HepG2 (cell line): ENCODE measurements around the gene TMEM239. TPM values are rescaled to one million over a fixed set of nuclear protein-coding genes. Genes with fewer than 3 reads are reported as not detected.

ENCODE experiments used
- ATAC-seq: fragments of 200-7000 bp; cut with Tn5 transposase; 3 replicates; pipeline ENCODE4 v1.9.1; 2020; ENCODE audit warnings: mild to moderate bottlenecking, moderate library complexity
- BruUV-seq: library from RNA; stranded (reverse); fragments of 400-500 nt; replicated peaks from 2 replicates; lab custom pipeline; 2021; lab: Mats Ljungman, UMichigan
- CTCF ChIA-PET: fragments of 300-600 bp; formaldehyde crosslinking; extraction: SDS; loops from one replicate; lab custom pipeline; 2021; ENCODE audit warnings: low total read pairs, inconsistent platforms, low intra/inter-chr PET ratio; lab: Yijun Ruan, JAX
- POLR2A ChIA-PET: fragments of 350-600 bp; sonication (Branson Sonifier 250); formaldehyde crosslinking; loops from one replicate; lab custom pipeline; 2020; ENCODE audit warnings: antibody characterized with exemption, inconsistent platforms; lab: Yijun Ruan, JAX
- DNase-seq: peaks from one replicate; pipeline ENCODE4 v3.0.0-alpha.2; 2015; ENCODE audit warnings: low spot score
- FAIRE-seq: peaks from 3 replicates; lab custom pipeline; 2011; peaks lifted over from hg19 to GRCh38; lab: Jason Lieb, UNC
- H2AFZ ChIP-seq: one replicate; pipeline ENCODE4 v1.6.1; 2011; ENCODE audit warnings: low read length, inconsistent platforms
- H3K27ac ChIP-seq: fragments of 300-600 bp; 3 replicates; pipeline ENCODE4 v1.8.0; 2011; ENCODE audit warnings: mixed run types, mild to moderate bottlenecking, mixed read lengths, low read length, inconsistent platforms; ENCODE audit not compliant: insufficient read depth; ENCODE audit errors: extremely low read length
- H3K27me3 ChIP-seq, 2 experiments: fragments of 200-600 bp in 1 of 2; 2 replicates in 1 of 2; 3 replicates in 1 of 2; pipeline versions ENCODE4 v1.6.0 to v1.8.0; 2011; ENCODE audit warnings: low read length in 2 of 2, mild to moderate bottlenecking in 2 of 2, moderate library complexity in 2 of 2, inconsistent platforms in 1 of 2; ENCODE audit not compliant: insufficient read depth in 2 of 2, control insufficient read depth in 1 of 2
- H3K36me3 ChIP-seq, 2 experiments: fragments of 200-600 bp in 1 of 2; replicated peaks in 1 of 2; 2 replicates in 1 of 2; 3 replicates in 1 of 2; pipeline versions ENCODE4 v1.5.1 to v1.8.0; 2011; ENCODE audit warnings: low read length in 2 of 2, inconsistent platforms in 1 of 2; ENCODE audit not compliant: insufficient read depth in 2 of 2, control insufficient read depth in 1 of 2
- H3K4me1 ChIP-seq: 2 replicates; pipeline ENCODE4 v1.5.1; 2012; ENCODE audit warnings: low read length, inconsistent platforms; ENCODE audit not compliant: insufficient read depth
- H3K4me2 ChIP-seq: 2 replicates; pipeline ENCODE4 v1.6.0; 2011; ENCODE audit warnings: low read depth, low read length, inconsistent platforms
- H3K4me3 ChIP-seq, 3 experiments: fragments of 200-600 bp in 1 of 3; sonication (generic), shearing (Covaris generic) in 1 of 3; replicated peaks in 1 of 3; 2 replicates each; pipeline ENCODE4 v1.5.1; 2011 to 2016; ENCODE audit warnings: low read length in 3 of 3, inconsistent platforms in 2 of 3, low read depth in 2 of 3, mild to moderate bottlenecking in 2 of 3, control low read depth in 1 of 3, mixed read lengths in 1 of 3; ENCODE audit not compliant: insufficient read depth in 1 of 3
- H3K79me2 ChIP-seq: one replicate; pipeline ENCODE4 v1.6.1; 2011; ENCODE audit warnings: low read length, inconsistent platforms; ENCODE audit not compliant: insufficient read depth
- H3K9ac ChIP-seq: 2 replicates; pipeline ENCODE4 v1.6.0; 2011; ENCODE audit warnings: mild to moderate bottlenecking, low read depth, low read length, inconsistent platforms; ENCODE audit not compliant: insufficient read depth
- H3K9me3 ChIP-seq: 2 replicates; pipeline ENCODE4 v1.5.1; 2012; ENCODE audit warnings: mild to moderate bottlenecking, low read length
- H4K20me1 ChIP-seq: 2 replicates; pipeline ENCODE4 v1.6.0; 2011; ENCODE audit warnings: inconsistent platforms, mild to moderate bottlenecking, low read length, moderate library complexity; ENCODE audit not compliant: insufficient read depth
- HES4 ChIP-seq: sonication (generic); formaldehyde crosslinking; IDR thresholded peaks from 2 replicates; pipeline ENCODE4 v1.9.0; 2021; ENCODE audit warnings: mild to moderate bottlenecking, missing genetic modification reagents, borderline replicate concordance
- ZBTB38 ChIP-seq: sonication (generic); formaldehyde crosslinking; IDR thresholded peaks from 2 replicates; pipeline ENCODE4 v1.5.1; 2020; ENCODE audit warnings: mild to moderate bottlenecking, missing genetic modification reagents
- ZNF788 ChIP-seq: sonication (generic); formaldehyde crosslinking; IDR thresholded peaks from 2 replicates; pipeline ENCODE4 v1.5.0; 2020; ENCODE audit warnings: mild to moderate bottlenecking, missing genetic modification reagents, borderline replicate concordance
- WGBS: methylation state at CpG from one replicate; pipeline ENCODE4 v1.1.6; 2017; ENCODE audit warnings: low lambda C conversion rate; 5-methylcytosine and 5-hydroxymethylcytosine counted together
- in situ Hi-C: cut with HindIII; loops from 2 replicates; pipeline ENCODE4 v1.10.0; 2017; ENCODE audit warnings: low pct_unique_long_range_greater_than_20kb; ENCODE audit not compliant: extremely low pct_ligation_motif_present
- intact Hi-C: fragments of 100-400 bp; cut with micrococcal nuclease; formaldehyde crosslinking; loops from one replicate; pipeline ENCODE4 v1.10.0; 2022; ENCODE audit not compliant: unreplicated experiment
- polyA plus RNA-seq, 8 experiments: library from polyadenylated mRNA; depleted of rRNA in 3 of 8; stranded (reverse) in 7 of 8; unstranded in 1 of 8; fragments of >200 nt; fragmentation: Illumina TruSeq in 4 of 8; extraction: Trizol in 4 of 8; gene quantifications; 2 replicates each; pipeline versions ENCODE4 v1.2.1 to v1.2.3, GENCODE V29; 2011 to 2016; ENCODE audit warnings: low read depth in 4 of 8, missing spikeins in 1 of 8, mixed read lengths in 1 of 8; ENCODE audit not compliant: insufficient read depth in 1 of 8
- total RNA-seq, 5 experiments: library from RNA; depleted of rRNA; stranded (reverse); fragments of >200 nt; fragmentation: Illumina TruSeq; extraction: Trizol; gene quantifications; 2 replicates each; pipeline ENCODE4 v1.2.3, GENCODE V29; 2016; ENCODE audit warnings: low read depth in 1 of 5
- TF ChIP-seq, protein P1 (sequence below): sonication (generic); formaldehyde crosslinking; IDR thresholded peaks from 2 replicates; pipeline ENCODE4 v1.5.1; 2020; ENCODE audit warnings: mild to moderate bottlenecking, missing genetic modification reagents, moderate library complexity

Gene TMEM239
- total and polyA plus RNA-seq, 2 of the 13 experiments (the other 11 are each of a cell fraction or from before 2014, with no cell fraction given): not detected

- no peak within 1 kb of the TSS for H3K4me2 ChIP-seq
- CTCF ChIA-PET: no interaction called here
- no peaks in the 10 kb centered on the region for H3K4me1 ChIP-seq
- in situ Hi-C loops: no loop called here
- no peak for FAIRE-seq
- no peak for ATAC-seq
- H3K9ac ChIP-seq: no peak within 1 kb of the TSS
- H3K79me2 ChIP-seq: no peaks in the 10 kb centered on the region
- no peaks in the 10 kb centered on the region for H3K36me3 ChIP-seq
- 1% methylated on average over 5 of the region's 5 CpGs for WGBS
- POLR2A ChIA-PET: no interaction called here
- H3K9me3 ChIP-seq: 0 out of 2 replicates have a peak, but pooled peaks cover 5% of the 10 kb centered on the region
- TF ChIP-seq ZBTB38 (CRISPR knock-in tag): no peak
- TF ChIP-seq HES4: peak; percentile 25; the same call in 1 of the 2 replicates
- BruUV-seq: no TSS peak
- no peak for DNase-seq
- H3K4me3 ChIP-seq: no peak within 1 kb of the TSS
- peaks cover 0 to 66% of the 10 kb centered on the region in 2 experiments; a peak in 4 of 5 replicates for H3K27me3 ChIP-seq
- no peak within 1 kb of the TSS for H2AFZ ChIP-seq
- intact Hi-C loops: no loop called here
- H4K20me1 ChIP-seq: no peaks in the 10 kb centered on the region
- no peak within 1 kb of the TSS for H3K27ac ChIP-seq
These were observed 1.5 kb upstream of the TMEM239 start, which contains the start of gene C20orf141 for GRCh38 chr20:2814587-2815051. Gene C20orf141 (plus strand): TSS chr20:2814987. CDS start chr20:2815185, 198 bp downstream.

GRCh38 chr20:2815242-2815900 is 793 bp upstream of the TMEM239 start:
- Histone ChIP-seq H3K36me3 (no peaks in the 10 kb centered on the region), H3K4me3 (no peak overlapping the region), H3K27me3 (peaks cover 0 to 69% of the 10 kb centered on the region in 2 experiments), H3K9ac (no peak overlapping the region), H3K79me2 (no peaks in the 10 kb centered on the region), H4K20me1 (no peaks in the 10 kb centered on the region), H2AFZ (no peak overlapping the region), H3K4me2 (no peak overlapping the region), H3K9me3 (0 out of 2 replicates have a peak, but pooled peaks cover 5% of the 10 kb centered on the region), H3K4me1 (peaks cover 6% of the 10 kb centered on the region; the same call in 1 of the 2 replicates), H3K27ac (no peak overlapping the region)
- CTCF ChIA-PET: interaction anchor here (1.7 kb wide), 1 partner anchor 37 kb away, joined by 11 read pairs; no protein-coding TSS in a partner anchor
- ATAC-seq (peak; percentile 7; the same call in 2 of the 3 replicates), FAIRE-seq (no peak), DNase-seq (no peak)
- intact Hi-C loops (no loop called here), in situ Hi-C loops (no loop called here)
- TF ChIP-seq, protein P1, sequence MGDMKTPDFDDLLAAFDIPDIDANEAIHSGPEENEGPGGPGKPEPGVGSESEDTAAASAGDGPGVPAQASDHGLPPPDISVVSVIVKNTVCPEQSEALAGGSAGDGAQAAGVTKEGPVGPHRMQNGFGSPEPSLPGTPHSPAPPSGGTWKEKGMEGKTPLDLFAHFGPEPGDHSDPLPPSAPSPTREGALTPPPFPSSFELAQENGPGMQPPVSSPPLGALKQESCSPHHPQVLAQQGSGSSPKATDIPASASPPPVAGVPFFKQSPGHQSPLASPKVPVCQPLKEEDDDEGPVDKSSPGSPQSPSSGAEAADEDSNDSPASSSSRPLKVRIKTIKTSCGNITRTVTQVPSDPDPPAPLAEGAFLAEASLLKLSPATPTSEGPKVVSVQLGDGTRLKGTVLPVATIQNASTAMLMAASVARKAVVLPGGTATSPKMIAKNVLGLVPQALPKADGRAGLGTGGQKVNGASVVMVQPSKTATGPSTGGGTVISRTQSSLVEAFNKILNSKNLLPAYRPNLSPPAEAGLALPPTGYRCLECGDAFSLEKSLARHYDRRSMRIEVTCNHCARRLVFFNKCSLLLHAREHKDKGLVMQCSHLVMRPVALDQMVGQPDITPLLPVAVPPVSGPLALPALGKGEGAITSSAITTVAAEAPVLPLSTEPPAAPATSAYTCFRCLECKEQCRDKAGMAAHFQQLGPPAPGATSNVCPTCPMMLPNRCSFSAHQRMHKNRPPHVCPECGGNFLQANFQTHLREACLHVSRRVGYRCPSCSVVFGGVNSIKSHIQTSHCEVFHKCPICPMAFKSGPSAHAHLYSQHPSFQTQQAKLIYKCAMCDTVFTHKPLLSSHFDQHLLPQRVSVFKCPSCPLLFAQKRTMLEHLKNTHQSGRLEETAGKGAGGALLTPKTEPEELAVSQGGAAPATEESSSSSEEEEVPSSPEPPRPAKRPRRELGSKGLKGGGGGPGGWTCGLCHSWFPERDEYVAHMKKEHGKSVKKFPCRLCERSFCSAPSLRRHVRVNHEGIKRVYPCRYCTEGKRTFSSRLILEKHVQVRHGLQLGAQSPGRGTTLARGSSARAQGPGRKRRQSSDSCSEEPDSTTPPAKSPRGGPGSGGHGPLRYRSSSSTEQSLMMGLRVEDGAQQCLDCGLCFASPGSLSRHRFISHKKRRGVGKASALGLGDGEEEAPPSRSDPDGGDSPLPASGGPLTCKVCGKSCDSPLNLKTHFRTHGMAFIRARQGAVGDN (CRISPR knock-in tag): 0 out of 2 replicates have a peak, but pooled peaks have one; percentile 12
- TF ChIP-seq ZNF788 (CRISPR knock-in tag): no peak
- no TSS peak for BruUV-seq
- WGBS: 47% methylated on average over 6 of the region's 8 CpGs
- POLR2A ChIA-PET: no interaction called here
